Ectodermal cell (in vitro differentiated cells): ENCODE data around the gene AIG1.

Experiments
- H3K27ac ChIP-seq: 2 replicates; pipeline ENCODE4 v1.7.0; 2013; ENCODE audit warnings: mild to moderate bottlenecking, low read depth, low read length; ENCODE audit not compliant: insufficient read depth, poor library complexity, severe bottlenecking
- H3K27me3 ChIP-seq: 2 replicates; pipeline ENCODE4 v1.7.0; 2013; ENCODE audit warnings: mild to moderate bottlenecking, low read length; ENCODE audit not compliant: insufficient read depth, control insufficient read depth, poor library complexity, severe bottlenecking
- H3K36me3 ChIP-seq: one replicate; pipeline ENCODE4 v1.7.0; 2013; ENCODE audit warnings: low read length; ENCODE audit not compliant: control insufficient read depth, insufficient read depth
- H3K4me1 ChIP-seq: one replicate; pipeline ENCODE4 v1.7.0; 2013; ENCODE audit warnings: low read length; ENCODE audit not compliant: control insufficient read depth, insufficient read depth
- H3K4me3 ChIP-seq: 2 replicates; pipeline ENCODE4 v1.7.0; 2013; ENCODE audit warnings: low read depth, low read length, control low read depth; ENCODE audit not compliant: insufficient read depth
- H3K9me3 ChIP-seq: 2 replicates; pipeline ENCODE4 v1.7.0; 2013; ENCODE audit warnings: mild to moderate bottlenecking, low read length, moderate library complexity; ENCODE audit not compliant: control insufficient read depth
- WGBS, 2 experiments: methylation state at CpG; one replicate each; pipeline ENCODE4 v1.1.7; 2013; ENCODE audit warnings: missing lambda C conversion rate in 2 of 2; 5-methylcytosine and 5-hydroxymethylcytosine counted together

AIG1 gene

GRCh38 chr6:143191361-143191760 lies 130.7 kb downstream of the AIG1 start:
- Histone ChIP-seq H3K4me3 (no peak overlapping the region), H3K27me3 (no peaks in the 10 kb centered on the region), H3K4me1 (no peaks in the 10 kb centered on the region), H3K36me3 (no peaks in the 10 kb centered on the region), H3K27ac (no peak overlapping the region), H3K9me3 (no peaks in the 10 kb centered on the region)

- H3K9me3 ChIP-seq = no peaks in the 10 kb centered on the region
- H3K4me1 ChIP-seq = no peaks in the 10 kb centered on the region
- no peak overlapping the region for H3K4me3 ChIP-seq
- no peak overlapping the region for H3K27ac ChIP-seq
- no peaks in the 10 kb centered on the region for H3K27me3 ChIP-seq
- no peaks in the 10 kb centered on the region for H3K36me3 ChIP-seq
Measured at GRCh38 chr6:143192766-143193165, 132.1 kb downstream of the AIG1 start.

- H3K4me3 ChIP-seq = no peak overlapping the region
- H3K9me3 ChIP-seq = no peaks in the 10 kb centered on the region
- WGBS, 2 experiments = 90 to 100% methylated on average over 1 of the region's 1 CpG
- H3K27ac ChIP-seq = no peak overlapping the region
- no peaks in the 10 kb centered on the region for H3K36me3 ChIP-seq
- no peaks in the 10 kb centered on the region for H3K27me3 ChIP-seq
- H3K4me1 ChIP-seq = no peaks in the 10 kb centered on the region
Measured at GRCh38 chr6:143193571-143194094, 132.9 kb downstream of the AIG1 start.

DNA sequence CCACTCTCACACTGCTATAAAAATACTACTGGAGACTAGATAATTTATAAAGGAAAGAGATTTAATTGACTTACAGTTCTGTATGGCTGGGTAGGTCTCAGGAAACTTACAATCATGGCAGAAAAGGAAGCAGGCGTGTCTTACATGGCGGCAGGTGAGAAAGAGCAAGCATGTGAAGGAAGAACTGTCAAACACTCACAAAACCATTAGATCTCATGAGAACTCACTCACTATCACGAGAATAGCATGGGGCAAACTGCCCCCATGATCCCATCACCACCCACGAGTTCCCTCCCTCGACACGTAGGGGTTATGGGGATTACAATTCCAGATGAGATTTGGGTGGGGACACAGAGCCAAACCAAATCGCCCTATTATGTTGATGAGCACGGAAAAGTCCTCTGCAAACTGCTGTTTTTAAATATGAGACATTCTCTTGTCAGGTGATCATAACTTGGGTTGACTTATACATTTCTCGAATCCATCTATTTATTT lies 133.5 kb downstream of the AIG1 start:
- Histone ChIP-seq H3K27me3 (no peaks in the 10 kb centered on the region), H3K4me3 (no peak overlapping the region), H3K4me1 (no peaks in the 10 kb centered on the region), H3K9me3 (no peaks in the 10 kb centered on the region), H3K36me3 (no peaks in the 10 kb centered on the region), H3K27ac (no peak overlapping the region)
- WGBS, 2 experiments = 87 to 96% methylated on average over 9 of the region's 9 CpGs

DNA sequence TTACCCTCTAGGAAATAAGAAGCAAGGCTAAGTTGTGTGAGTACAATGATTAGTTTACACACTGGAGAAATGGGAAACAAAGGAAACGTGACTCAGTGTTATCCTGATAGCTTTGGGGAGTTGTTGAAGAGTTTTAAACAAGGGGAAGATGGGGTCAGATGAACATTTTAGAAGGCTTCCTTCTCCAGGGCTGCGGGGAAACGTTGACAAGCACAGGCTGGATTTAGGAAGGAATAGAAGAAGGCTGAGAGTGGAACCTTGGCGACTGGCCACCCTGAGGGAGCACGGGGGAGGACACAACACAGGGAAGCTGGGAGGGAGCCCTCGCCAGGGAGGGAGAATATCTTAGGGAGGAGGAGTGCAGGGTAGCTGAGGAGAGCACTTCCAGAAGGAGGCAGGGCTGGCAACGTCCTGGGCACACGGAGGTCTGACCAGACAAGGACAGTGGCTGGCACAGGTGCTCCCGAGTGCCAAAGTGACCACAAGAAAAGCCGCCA lies 134.7 kb downstream of the AIG1 start:
- WGBS, 2 experiments = 89 to 90% methylated on average over 10 of the region's 10 CpGs

DNA sequence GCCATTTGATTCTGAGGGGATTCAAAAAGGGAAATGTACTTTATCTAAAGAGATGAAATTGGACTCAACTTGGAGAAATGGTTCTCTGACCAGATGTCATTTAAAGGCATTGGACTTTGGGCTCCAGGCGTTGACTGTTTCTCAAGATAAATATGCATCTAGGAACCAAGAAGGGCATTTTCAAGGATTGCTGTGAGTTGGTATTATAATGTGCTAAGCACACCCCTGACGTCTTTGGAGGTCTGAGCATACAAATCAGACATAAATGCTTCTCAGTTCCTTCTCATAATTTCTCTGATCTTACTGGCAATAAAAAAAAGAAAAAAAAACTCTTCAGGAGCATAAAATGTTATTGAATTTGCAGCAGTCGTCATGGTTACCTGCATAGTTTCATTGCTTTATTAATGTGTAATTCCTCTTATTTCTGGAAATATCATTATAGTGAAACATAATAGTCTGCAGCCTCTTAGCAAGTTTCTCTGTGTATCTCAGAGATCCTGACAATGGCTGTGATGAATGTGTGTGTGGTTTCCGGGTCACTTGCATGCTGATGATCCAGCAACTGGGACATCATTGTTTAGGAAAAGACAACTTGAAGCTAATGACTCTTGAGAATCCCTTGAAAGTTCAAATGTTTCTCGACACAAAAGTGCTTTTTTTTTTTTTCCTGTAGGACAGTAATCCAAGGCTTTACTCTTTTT lies 136.0 kb downstream of the AIG1 start:
- Histone ChIP-seq H3K27ac (no peak overlapping the region), H3K36me3 (no peaks in the 10 kb centered on the region), H3K9me3 (no peaks in the 10 kb centered on the region), H3K4me3 (no peak overlapping the region), H3K4me1 (no peaks in the 10 kb centered on the region), H3K27me3 (no peaks in the 10 kb centered on the region)
- 87 to 91% methylated on average over 5 of the region's 5 CpGs for WGBS, 2 experiments

More for the DNA sequence above, 134.7 kb downstream of the AIG1 start:
- Histone ChIP-seq H3K36me3 (no peaks in the 10 kb centered on the region), H3K4me3 (no peak overlapping the region), H3K27ac (no peak overlapping the region), H3K27me3 (no peaks in the 10 kb centered on the region), H3K4me1 (no peaks in the 10 kb centered on the region), H3K9me3 (no peaks in the 10 kb centered on the region)

DNA sequence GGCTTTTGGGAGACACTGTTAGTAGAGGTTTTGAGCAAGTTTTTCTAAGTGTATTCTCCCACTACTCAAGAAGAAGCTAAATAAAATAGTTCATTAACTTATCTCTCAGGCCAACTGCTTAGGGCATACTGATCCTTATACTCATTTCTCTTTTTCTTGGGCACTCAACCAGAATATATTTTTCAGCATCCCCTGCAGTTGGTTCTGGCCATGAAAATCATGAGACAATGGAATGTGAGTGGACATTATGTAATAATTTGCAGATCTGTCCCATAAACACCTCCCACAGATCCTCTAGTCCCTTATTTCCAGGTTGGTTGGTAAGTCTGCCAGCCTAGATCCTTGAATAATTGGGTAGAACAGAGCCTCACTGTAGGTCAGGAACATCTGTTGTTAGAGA lies 136.7 kb downstream of the AIG1 start:
- no peaks in the 10 kb centered on the region for H3K36me3 ChIP-seq
- no peak overlapping the region for H3K4me3 ChIP-seq
- no peak overlapping the region for H3K27ac ChIP-seq
- no peaks in the 10 kb centered on the region for H3K4me1 ChIP-seq
- H3K27me3 ChIP-seq = no peaks in the 10 kb centered on the region
- H3K9me3 ChIP-seq = no peaks in the 10 kb centered on the region

DNA sequence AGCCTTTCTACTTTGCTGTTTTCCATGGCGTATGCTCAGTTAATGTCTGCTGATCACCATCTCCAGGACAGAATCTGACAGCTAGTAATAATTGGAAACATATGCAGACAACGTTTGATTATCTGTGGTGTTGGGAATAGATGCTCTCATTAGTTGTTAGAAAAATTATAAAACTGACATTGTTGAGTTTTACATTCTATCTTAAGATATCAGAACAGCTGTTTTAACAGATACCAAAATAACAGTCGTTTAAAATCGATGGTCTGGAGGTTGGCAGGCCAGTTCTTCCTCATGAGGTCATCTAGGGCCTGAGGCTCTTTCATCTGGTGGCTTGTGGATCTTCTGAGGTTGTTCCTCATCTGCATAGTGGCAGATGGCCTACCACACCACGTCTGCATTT lies 137.6 kb downstream of the AIG1 start:
- 88 to 91% methylated on average over 4 to 5 of the region's 5 CpGs for WGBS, 2 experiments
- H3K27me3 ChIP-seq = no peaks in the 10 kb centered on the region
- H3K9me3 ChIP-seq = no peaks in the 10 kb centered on the region
- no peak overlapping the region for H3K4me3 ChIP-seq
- no peaks in the 10 kb centered on the region for H3K4me1 ChIP-seq
- no peak overlapping the region for H3K27ac ChIP-seq
- no peaks in the 10 kb centered on the region for H3K36me3 ChIP-seq

DNA sequence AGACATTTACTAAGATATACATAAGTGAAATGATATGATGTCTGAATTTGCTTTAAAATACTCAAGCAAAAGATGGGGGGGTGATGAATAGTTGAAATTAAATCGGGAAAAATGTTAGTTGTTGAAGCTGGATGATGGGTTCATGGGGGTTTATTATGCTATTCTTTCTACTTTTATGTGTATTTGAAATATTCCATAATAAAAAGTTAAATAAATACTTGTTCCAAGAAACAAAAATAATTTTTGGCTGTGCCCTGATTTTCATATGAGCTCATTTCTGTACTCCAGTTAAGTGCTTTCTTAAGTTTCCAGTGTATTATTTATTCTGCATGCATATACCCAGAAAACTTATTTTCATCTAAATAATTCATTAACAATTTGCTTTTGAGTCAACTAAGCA lies 138.6 kb downstream of the AIG1 start:
- no peak overlapping the region for H3K4me3 ChIP-seq
- H3K27me3 ChIP-seq = no peaks in the 10 kb centered on the region
- WGBS, 2 experiments = 75 to 95% methylated on average over 1 of the region's 1 CpG
- no peaks in the 10 kb centered on the region for H3K36me3 ChIP-seq
- H3K4me1 ChIP-seq = no peaks in the 10 kb centered on the region
- H3K9me3 ChIP-seq = no peaks in the 10 kb centered on the region
- no peak overlapping the region for H3K27ac ChIP-seq

DNA sequence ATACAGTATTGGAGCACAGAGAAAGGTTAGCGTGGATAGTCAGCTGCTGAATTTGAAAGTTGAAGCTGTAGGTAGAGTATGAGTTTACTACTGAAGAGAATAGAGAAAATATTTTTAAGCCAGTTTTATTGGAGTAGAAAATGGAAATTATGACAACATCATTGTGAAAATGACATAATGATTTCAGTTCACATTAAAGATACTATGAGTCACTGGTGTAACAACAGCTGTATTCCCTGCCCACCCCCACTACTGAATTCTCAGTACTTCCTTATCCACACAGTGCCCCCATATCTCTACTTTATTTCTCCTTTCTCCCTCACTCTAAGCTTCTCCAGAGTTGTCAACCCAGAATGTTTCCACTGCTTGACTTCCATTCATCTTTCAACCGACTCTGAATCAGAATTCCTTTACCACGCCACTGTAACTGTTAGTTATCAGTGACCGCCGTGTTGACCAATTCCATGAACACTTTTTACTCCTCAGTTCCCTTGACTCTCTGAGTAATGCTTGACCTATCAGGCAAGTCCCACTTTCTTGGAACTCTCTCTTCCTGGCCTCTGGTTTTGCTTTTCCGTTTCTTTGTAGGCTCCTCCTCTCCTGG lies 139.6 kb downstream of the AIG1 start:
- no peaks in the 10 kb centered on the region for H3K36me3 ChIP-seq
- no peak overlapping the region for H3K4me3 ChIP-seq
- H3K27ac ChIP-seq = no peak overlapping the region
- H3K27me3 ChIP-seq = no peaks in the 10 kb centered on the region
- H3K4me1 ChIP-seq = no peaks in the 10 kb centered on the region
- no peaks in the 10 kb centered on the region for H3K9me3 ChIP-seq
- WGBS, 2 experiments = 94 to 96% methylated on average over 6 of the region's 6 CpGs
